Duodenal mucosa (tissue), 2 donors: Measurements from ENCODE around the gene STK32C.

Source experiments
- H3K27ac ChIP-seq: one replicate; pipeline ENCODE4 v1.7.0; 2013; ENCODE audit warnings: low read depth, low read length
- H3K27me3 ChIP-seq, 2 donors: one replicate each; pipeline ENCODE4 v1.7.0; 2013; ENCODE audit warnings: low read length in 2 of 2, control low read depth in 1 of 2; ENCODE audit not compliant: insufficient read depth in 2 of 2, control insufficient read depth in 1 of 2
- H3K36me3 ChIP-seq, 2 donors: one replicate each; pipeline ENCODE4 v1.7.0; 2013; ENCODE audit warnings: low read length in 2 of 2, control low read depth in 1 of 2; ENCODE audit not compliant: insufficient read depth in 2 of 2, control insufficient read depth in 1 of 2
- H3K4me1 ChIP-seq, 2 donors: one replicate each; pipeline ENCODE4 v1.7.0; 2013; ENCODE audit warnings: low read length in 2 of 2, control low read depth in 1 of 2; ENCODE audit not compliant: insufficient read depth in 2 of 2, control insufficient read depth in 1 of 2
- H3K4me3 ChIP-seq, 2 donors: one replicate each; pipeline ENCODE4 v1.7.0; 2013; ENCODE audit warnings: low read length in 2 of 2, low read depth in 1 of 2
- H3K9ac ChIP-seq, 2 donors: one replicate each; pipeline ENCODE4 v1.7.0; 2013; ENCODE audit warnings: low read length in 2 of 2, low read depth in 1 of 2
- H3K9me3 ChIP-seq, 2 donors: one replicate each; pipeline ENCODE4 v1.7.0; 2013; ENCODE audit warnings: low read length in 2 of 2, control low read depth in 1 of 2; ENCODE audit not compliant: control insufficient read depth in 1 of 2

Gene STK32C

DNA sequence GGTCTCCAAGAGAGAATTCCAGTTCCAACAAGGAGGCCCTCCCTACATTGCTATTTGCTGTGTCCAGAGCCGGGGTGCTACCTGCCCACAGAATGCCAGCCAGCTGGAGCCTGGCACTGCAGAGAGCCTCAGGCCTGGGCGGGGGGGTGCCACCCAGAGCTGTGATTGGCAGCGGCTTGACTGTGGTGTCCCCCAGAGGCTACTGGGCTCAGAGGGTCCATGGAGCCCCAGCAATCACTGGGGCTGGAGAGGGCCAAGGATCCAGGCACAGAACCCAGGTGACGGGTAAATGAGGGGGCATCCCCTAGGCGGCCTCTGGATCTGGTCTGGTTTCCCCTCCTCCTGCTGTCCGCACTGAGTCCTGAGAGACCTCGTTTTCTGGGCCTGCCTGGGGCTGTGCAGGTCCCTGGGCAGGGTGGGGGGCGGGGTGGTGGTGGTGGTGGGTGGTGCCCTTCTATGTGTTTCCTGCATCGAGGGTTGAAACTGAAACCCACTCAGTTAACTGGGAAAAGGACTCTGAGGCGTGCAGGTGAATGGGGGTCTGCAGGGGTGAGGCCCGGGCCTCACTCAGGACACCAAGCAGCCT, 108.4 kb downstream of the STK32C start:
- Histone ChIP-seq H3K4me1 (no peaks in the 10 kb centered on the region), H3K27ac (no peak overlapping the region), H3K9ac (no peak overlapping the region), H3K27me3 (no peaks in the 10 kb centered on the region), H3K36me3 (no peaks in the 10 kb centered on the region), H3K4me3 (no peak overlapping the region), H3K9me3 (no peaks in the 10 kb centered on the region)

DNA sequence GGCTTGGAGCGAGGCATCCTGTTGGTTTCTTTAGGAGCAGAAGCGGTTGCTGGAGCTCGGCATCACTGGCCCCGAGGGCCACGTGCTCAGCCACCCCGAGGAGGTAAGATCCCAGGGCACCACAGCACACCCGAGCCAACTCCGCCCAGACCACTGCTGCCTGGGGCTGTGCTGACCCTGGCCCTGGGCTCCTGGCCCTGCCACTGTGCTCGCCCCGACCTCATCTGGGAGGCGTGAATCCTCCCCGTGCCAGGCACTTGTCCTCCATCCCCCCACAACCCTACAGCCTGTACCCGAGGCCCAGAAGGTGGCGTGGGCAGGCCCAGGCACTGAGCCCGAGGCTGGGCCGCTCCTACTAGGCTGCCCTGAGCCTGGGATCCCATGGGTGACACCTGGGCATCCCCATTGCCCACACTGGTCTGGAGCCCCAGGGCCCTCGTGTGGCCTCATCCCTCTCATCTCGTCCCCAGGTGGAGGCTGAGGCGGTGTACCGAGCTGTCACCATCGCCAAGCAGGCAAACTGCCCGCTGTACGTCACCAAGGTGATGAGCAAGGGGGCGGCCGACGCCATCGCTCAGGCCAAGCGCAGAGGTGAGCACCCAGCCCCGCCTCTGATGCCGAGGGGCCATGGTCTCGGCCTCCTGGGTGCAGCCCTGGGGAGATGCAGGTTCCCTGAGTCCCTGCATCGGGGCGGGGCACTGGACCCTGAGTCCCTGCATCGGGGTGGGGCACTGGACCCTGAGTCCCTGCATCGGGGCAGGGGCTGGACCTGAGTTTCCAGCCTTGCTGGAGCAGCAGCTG, 109.2 kb downstream of the STK32C start:
- H3K9ac ChIP-seq, result no peak overlapping the region
- H3K9me3 ChIP-seq, result no peaks in the 10 kb centered on the region
- H3K27ac ChIP-seq, result no peak overlapping the region
- H3K36me3 ChIP-seq, result no peaks in the 10 kb centered on the region
- H3K4me1 ChIP-seq, result no peaks in the 10 kb centered on the region
- H3K27me3 ChIP-seq, result no peaks in the 10 kb centered on the region
- H3K4me3 ChIP-seq, result no peak overlapping the region

DNA sequence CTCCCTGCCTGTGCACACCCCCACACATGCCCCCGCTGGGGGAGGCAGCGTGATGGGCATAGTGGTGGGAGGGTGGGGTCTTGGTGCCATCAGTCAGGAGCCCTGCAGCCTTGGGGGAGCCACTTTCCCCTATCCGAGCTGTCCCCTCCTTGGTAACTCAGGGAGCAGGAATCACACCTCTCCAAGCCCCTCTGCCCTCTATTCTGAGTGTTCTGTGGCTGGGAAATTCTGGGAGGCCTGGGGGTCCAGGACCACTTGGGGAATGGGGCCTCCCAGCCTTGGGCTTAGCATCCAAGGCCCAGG, 109.7 kb downstream of the STK32C start:
- Histone ChIP-seq H3K9me3 (no peaks in the 10 kb centered on the region), H3K9ac (no peak overlapping the region), H3K4me1 (no peaks in the 10 kb centered on the region), H3K27me3 (no peaks in the 10 kb centered on the region), H3K36me3 (no peaks in the 10 kb centered on the region), H3K27ac (no peak overlapping the region), H3K4me3 (no peak overlapping the region)

DNA sequence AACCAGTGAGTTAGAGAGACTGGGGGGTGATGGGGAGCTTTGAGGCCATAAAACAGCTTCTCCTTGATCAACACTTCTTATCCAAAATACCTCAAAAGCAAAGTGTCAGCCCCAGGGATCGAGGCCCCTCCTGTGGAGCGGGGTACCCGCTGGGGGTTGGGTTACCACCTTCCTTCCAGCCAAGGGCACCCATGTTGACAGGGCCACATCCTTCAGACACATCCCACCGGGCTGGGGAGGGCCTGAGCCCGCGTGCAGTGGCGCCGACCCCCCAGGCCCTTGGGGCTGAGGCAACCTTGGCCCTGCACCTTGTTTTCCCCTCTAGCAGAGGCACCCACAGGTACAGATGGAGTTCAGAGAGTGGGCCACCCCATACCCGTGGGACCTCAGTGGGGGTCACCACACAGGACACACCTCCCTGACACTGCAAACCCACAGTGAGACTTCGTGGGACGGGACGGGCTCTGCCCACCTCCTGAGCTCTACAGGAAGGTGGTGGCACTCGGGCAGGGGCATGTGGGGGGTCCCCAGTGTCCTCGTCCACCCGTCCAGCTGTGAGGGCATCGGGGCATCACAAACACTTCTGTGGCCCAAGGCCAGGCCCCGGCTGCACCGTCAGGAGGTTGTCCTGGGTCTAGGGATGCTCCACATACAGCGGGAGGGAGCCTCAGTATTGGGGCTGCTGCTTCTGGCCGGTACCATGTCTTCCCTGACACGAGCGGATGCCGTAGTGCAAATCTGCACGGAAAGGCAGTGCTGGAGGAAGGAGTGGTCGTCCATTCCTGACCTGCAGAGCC, 110.3 kb downstream of the STK32C start:
- H3K4me1 ChIP-seq, result no peaks in the 10 kb centered on the region
- H3K9me3 ChIP-seq, result no peaks in the 10 kb centered on the region
- no peak overlapping the region for H3K9ac ChIP-seq
- no peaks in the 10 kb centered on the region for H3K36me3 ChIP-seq
- H3K27me3 ChIP-seq, result no peaks in the 10 kb centered on the region
- H3K27ac ChIP-seq, result no peak overlapping the region
- H3K4me3 ChIP-seq, result no peak overlapping the region

DNA sequence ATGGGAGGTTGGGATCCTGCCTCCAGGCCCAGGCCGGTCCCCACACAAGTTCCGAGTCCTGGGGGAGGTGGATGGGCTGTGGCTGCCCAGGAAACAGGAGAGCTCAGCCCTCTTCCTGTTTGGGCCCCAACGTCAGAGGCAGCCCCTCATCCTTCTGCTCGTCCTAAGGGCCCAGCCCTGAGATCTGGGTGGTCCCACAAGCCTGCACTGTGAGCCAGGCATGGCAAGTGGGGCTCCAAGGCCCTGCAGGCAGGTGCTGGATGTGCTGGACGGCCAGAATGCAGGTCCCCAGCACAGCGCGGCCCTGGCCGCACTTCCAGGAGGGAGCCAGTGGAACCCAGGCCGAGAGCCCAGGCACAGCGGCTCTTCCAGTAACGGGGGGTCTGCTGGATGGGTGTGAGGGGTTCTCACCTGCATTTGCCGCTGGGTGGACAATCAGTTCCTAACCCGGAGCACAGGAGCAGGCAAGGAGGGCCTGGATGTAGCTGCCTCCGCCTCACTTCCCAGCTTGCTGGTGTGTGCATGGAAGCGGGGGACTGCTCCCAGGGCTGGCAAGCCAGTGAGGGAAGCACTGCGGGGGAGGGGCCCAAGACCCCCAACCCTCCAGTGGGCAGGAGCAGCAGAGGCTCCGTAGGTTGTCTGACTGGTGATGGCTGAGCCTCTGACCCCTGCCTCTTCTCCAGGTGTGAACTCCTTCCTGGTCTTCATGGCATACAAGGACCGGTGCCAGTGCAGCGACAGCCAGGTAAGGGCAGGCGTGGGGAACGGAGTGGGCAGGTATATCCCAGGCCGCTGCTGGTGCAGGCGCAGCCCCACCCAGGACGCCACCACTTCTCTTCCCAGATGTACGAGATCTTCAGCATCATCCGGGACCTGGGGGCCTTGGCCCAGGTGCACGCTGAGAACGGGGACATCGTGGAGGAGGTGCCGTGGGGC, 111.3 kb downstream of the STK32C start:
- no peaks in the 10 kb centered on the region for H3K27me3 ChIP-seq
- no peak overlapping the region for H3K27ac ChIP-seq
- H3K9me3 ChIP-seq, result no peaks in the 10 kb centered on the region
- no peak overlapping the region for H3K4me3 ChIP-seq
- H3K9ac ChIP-seq, result no peak overlapping the region
- no peaks in the 10 kb centered on the region for H3K4me1 ChIP-seq
- H3K36me3 ChIP-seq, result no peaks in the 10 kb centered on the region

DNA sequence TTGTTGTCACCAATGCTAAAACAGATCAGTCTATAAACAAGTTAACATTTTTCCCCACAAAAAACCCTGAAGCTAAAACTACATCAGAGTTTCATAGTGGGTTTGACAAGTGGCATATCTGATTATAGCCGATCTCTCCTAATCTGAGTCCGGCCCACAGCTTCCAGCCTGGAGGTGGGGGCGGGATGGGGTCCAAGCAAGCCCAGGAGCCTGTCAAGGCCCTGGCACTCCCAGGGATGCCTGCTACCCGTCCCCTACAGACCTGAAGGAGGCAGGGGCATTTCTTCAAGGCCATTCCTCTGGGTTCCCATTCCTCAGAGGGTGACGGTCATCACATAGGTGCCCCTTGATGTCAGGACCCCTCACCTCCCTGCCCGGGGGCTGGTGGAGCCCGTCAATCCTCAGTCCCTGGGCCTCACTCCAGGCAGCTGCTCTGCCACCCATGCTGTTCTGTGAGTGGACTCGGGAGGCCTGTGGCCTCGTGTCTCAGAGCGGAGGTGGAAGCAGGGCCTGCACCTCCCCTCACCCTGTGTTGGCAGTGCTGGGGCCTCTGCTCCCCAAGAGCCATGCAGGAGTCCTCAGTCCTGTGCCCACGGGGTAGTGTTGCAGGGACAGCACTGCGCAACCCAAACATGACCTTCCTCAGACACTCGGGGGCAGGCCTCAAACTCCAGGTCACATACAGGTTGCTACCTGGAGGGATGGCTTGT, 112.2 kb downstream of the STK32C start:
- no peak overlapping the region for H3K27ac ChIP-seq
- no peak overlapping the region for H3K9ac ChIP-seq
- H3K36me3 ChIP-seq, result no peaks in the 10 kb centered on the region
- no peaks in the 10 kb centered on the region for H3K9me3 ChIP-seq
- H3K4me3 ChIP-seq, result no peak overlapping the region
- no peaks in the 10 kb centered on the region for H3K4me1 ChIP-seq
- H3K27me3 ChIP-seq, result no peaks in the 10 kb centered on the region

DNA sequence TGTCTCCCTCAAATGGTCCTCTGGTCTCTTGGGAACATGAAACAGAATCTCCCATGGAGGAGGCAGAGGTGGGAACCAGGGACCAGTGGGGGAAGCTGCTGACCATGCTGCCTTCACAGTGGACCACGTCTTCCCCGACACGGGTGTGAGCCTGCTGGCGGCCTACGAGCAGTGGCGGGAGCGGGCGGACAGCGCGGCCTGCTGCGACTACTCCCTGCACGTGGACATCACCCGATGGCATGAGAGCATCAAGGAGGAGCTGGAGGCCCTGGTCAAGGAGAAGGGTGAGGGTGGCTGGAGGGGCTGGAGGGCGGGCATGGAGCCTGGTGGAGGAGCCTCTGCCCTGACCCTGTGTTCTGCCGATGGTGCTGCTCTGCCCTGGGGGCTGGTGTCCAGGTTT, 113.0 kb downstream of the STK32C start:
- Histone ChIP-seq H3K9me3 (no peaks in the 10 kb centered on the region), H3K36me3 (no peaks in the 10 kb centered on the region), H3K27ac (no peak overlapping the region), H3K4me3 (no peak overlapping the region), H3K27me3 (peaks cover under 1 to 3% of the 10 kb centered on the region in 2 donors), H3K9ac (no peak overlapping the region), H3K4me1 (no peaks in the 10 kb centered on the region)

DNA sequence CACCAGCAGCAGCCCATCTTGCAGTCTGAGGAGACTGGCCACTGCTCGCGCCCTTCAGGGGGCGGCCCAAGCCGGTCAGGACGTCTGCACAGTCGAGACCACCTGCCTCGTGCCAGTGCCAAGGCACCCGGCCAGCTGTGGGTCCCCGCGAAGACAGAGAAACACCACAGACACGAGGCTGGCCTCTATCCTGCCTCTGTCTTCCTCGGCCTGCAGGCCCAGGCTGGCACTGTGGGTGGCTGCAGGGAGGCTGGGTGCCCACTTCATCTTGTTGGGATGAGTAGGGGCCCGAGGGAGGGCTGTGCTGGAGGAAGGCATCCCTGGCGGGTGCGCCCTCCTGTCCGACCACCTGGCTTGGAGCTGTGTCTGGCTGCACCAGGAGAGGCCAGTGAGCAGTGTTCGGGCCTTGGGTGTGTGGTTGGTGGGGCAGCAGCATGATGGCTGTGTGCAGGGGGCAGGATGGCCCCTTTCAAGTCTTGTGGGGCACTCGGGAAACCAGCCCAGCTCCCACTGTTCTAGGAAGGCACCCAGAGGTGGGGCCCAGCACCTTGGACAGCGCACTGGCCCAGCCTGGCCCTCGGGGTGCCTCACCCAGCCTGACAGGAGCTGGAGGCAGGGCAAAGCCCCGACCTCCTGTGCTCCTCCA, 113.7 kb downstream of the STK32C start:
- no peaks in the 10 kb centered on the region for H3K36me3 ChIP-seq
- H3K4me1 ChIP-seq, result no peaks in the 10 kb centered on the region
- no peak overlapping the region for H3K27ac ChIP-seq
- H3K9ac ChIP-seq, result no peak overlapping the region
- H3K9me3 ChIP-seq, result no peaks in the 10 kb centered on the region
- peaks cover 7 to 8% of the 10 kb centered on the region in 2 donors for H3K27me3 ChIP-seq
- H3K4me3 ChIP-seq, result no peak overlapping the region

DNA sequence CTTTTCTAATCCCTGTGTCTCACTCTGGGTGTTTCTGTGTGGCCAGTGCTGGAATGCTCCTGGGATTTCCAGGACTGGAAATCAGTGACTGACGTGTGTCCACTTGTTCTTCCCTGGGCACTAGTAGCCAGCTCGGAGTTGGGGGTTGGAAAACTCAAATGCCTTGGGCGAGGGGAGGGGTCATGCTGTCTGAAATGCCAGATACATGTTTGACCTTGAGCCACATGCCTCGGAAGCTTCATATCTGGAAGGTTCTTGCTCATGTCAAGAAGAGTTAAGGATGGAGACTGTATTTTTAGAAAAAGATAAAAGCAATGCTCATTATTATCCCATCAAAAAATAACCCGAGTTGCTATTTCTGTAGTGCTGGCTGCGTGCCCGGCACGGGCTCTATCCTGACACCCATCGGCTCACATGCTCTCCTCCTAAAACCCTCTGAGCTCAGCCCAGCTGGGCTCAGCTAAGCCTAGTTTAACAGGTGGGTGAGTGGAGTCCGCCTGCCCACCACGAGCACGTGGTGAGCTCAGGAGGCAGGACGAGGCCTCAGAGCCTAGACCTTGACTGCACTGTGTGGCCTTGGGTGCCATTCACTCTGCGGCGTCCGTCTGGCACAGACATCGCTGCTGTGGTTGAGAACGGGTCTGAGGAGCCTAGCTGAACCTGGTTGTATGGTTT, 114.6 kb downstream of the STK32C start:
- Histone ChIP-seq H3K27ac (no peak overlapping the region), H3K9ac (no peak overlapping the region), H3K9me3 (no peaks in the 10 kb centered on the region), H3K36me3 (no peaks in the 10 kb centered on the region), H3K4me1 (no peaks in the 10 kb centered on the region), H3K4me3 (no peak overlapping the region), H3K27me3 (peaks cover 16 to 17% of the 10 kb centered on the region in 2 donors)
